GM23248 (cell line): Measurements from ENCODE around the gene TTBK2.

Experiments used
- EZH2 ChIP-seq: fragments of 200-600 bp; sonication (generic); IDR thresholded peaks from 2 replicates; pipeline ENCODE4 v1.6.1; 2018; ENCODE audit warnings: antibody characterized with exemption, mild to moderate bottlenecking; ENCODE audit not compliant: insufficient read depth, poor library complexity, severe bottlenecking
- EZH2phosphoT487 ChIP-seq: fragments of 200-600 bp; sonication (generic); IDR thresholded peaks from 2 replicates; pipeline ENCODE4 v1.6.1; 2018; ENCODE audit warnings: antibody characterized with exemption, moderate library complexity, mild to moderate bottlenecking, low read depth; ENCODE audit not compliant: insufficient read depth

GRCh38 chr15:42736793-42737528 is 183.6 kb downstream of the TTBK2 start, which contains the start of gene CDAN1:
- TF ChIP-seq EZH2phosphoT487 (no peak), EZH2 (no peak)
